Prostate gland (tissue), 2 donors: ENCODE data around the gene SSH2. TPM values are rescaled to one million over a fixed set of nuclear protein-coding genes. Genes with fewer than 3 reads are reported as not detected.

ENCODE experiments used
- DNase-seq: peaks from one replicate; pipeline ENCODE4 v3.0.0-alpha.2; 2019; ENCODE audit warnings: low spot score
- H3K27ac ChIP-seq, 2 donors: fragments of 200-600 bp; sonication (generic); 2 replicates each; pipeline ENCODE4 v1.5.1; 2017 to 2019
- H3K27me3 ChIP-seq: fragments of 200-600 bp; sonication (generic); replicated peaks from 2 replicates; pipeline ENCODE4 v1.5.1; 2019; ENCODE audit not compliant: insufficient read depth
- H3K36me3 ChIP-seq, 2 donors: fragments of 200-600 bp; sonication (generic); 1 replicate in 1 of 2; 2 replicates in 1 of 2; pipeline versions ENCODE4 v1.5.1 to v1.8.1; 2017 to 2019
- H3K4me1 ChIP-seq: fragments of 200-600 bp; sonication (generic); replicated peaks from 2 replicates; pipeline ENCODE4 v1.5.1; 2019
- H3K4me3 ChIP-seq, 2 donors: fragments of 200-600 bp; sonication (generic); 2 replicates each; pipeline ENCODE4 v1.5.1; 2017 to 2019
- H3K9me3 ChIP-seq: fragments of 200-600 bp; sonication (generic); 2 replicates; pipeline ENCODE4 v1.5.1; 2017
- CTCF ChIP-seq, 4 experiments: fragments of 200-600 bp in 2 of 4; fragments of 450-650 bp in 2 of 4; sonication (generic) in 2 of 4; IDR thresholded peaks; 1 replicate in 3 of 4; 2 replicates in 1 of 4; pipeline ENCODE4 v1.5.1; 2016 to 2019; ENCODE audit warnings: antibody characterized with exemption in 4 of 4, mild to moderate bottlenecking in 2 of 4, moderate library complexity in 2 of 4
- POLR2A ChIP-seq: fragments of 450-650 bp; IDR thresholded peaks from one replicate; pipeline ENCODE4 v1.6.1; 2016; ENCODE audit warnings: antibody characterized with exemption, mild to moderate bottlenecking
- POLR2AphosphoS5 ChIP-seq: sonication (generic); formaldehyde crosslinking; IDR thresholded peaks from one replicate; pipeline ENCODE4 v1.6.1; 2017; ENCODE audit warnings: antibody characterized with exemption
- WGBS: methylation state at CpG from one replicate; pipeline ENCODE4 v1.1.5; 2018; 5-methylcytosine and 5-hydroxymethylcytosine counted together
- intact Hi-C: fragments of 100-400 bp; cut with DNase I; formaldehyde crosslinking; loops from one replicate; pipeline ENCODE4 v1.14.2; 2022
- total RNA-seq, 2 donors: library from RNA; depleted of rRNA; stranded (reverse); fragments of >200 nt; gene quantifications; one replicate each; pipeline ENCODE4 v1.1.0, GENCODE V29; 2016

Gene SSH2
- total RNA-seq, 2 donors from 2014 or later: 10.1 to 27.5 TPM

GRCh38 chr17:29629839-29630238, 300.2 kb downstream of the SSH2 start:
- Histone ChIP-seq H3K9me3 (no peaks in the 10 kb centered on the region), H3K27ac (no peak overlapping the region), H3K27me3 (no peaks in the 10 kb centered on the region), H3K4me3 (no peak overlapping the region), H3K36me3 (no peaks in the 10 kb centered on the region), H3K4me1 (peaks cover 5% of the 10 kb centered on the region)
- 50% methylated on average over 2 of the region's 2 CpGs for WGBS
- TF ChIP-seq POLR2AphosphoS5 (no peak), CTCF (IDR thresholded peaks at IDR 0.05) (no peak), POLR2A (no peak)
- intact Hi-C loops: loop anchor here (5.0 kb wide), 1 partner anchor 132 kb away; no protein-coding TSS in a partner anchor
- DNase-seq: no peak

DNA sequence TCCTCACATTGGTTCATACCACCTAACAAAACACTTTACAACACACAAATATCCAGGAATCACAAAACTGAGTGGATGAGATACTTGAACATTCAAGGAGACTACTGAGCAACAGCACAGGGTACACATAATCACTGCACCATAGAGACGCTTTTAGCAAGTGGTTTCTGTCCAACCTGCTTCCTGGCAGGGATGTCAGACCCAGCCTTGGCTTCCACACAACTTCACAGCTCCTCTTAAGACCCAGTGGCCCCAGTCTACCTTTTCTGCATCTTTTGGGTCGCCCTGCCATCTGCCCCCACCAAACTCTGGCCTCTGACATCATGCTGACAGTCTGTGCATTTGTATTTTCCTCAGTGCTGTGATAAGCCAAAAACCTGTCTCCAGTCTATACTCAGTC, 301.4 kb downstream of the SSH2 start:
- TF ChIP-seq POLR2A (no peak), POLR2AphosphoS5 (no peak), CTCF (IDR thresholded peaks at IDR 0.05) (no peak)
- Histone ChIP-seq H3K27ac (no peak overlapping the region), H3K4me1 (peaks cover 5% of the 10 kb centered on the region), H3K9me3 (no peaks in the 10 kb centered on the region), H3K4me3 (no peak overlapping the region), H3K27me3 (no peaks in the 10 kb centered on the region), H3K36me3 (no peaks in the 10 kb centered on the region)
- WGBS: 56% methylated on average over 2 of the region's 2 CpGs
- DNase-seq: no peak
- intact Hi-C loops: loop anchor here (5.0 kb wide), 1 partner anchor 134 kb away; no protein-coding TSS in a partner anchor

DNA sequence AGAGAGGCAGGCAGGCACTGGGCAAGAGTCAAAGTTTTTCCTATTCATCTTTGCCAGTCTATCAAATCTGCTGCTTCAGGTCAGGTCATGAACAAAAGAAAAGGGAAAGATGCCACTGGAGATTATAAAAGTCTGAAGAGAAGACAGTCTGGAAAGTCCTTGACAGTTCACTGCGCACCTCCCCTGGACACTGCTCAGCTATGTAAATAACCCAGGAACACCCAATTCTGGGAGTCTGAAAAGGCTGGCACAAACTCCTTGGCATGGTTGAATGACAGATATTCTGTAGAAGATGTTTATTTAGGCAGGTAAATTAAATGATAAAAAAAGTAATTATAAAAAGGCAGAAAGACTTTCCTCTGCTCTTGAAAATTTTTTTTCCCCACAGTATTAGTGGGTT, 302.1 kb downstream of the SSH2 start:
- WGBS: 22% methylated on average over 1 of the region's 1 CpG
- no peaks in the 10 kb centered on the region for H3K9me3 ChIP-seq
- H3K4me1 ChIP-seq: peaks cover 5% of the 10 kb centered on the region
- H3K36me3 ChIP-seq: no peaks in the 10 kb centered on the region
- peak overlapping the region in 1 of 2 donors; percentile 23 for H3K27ac ChIP-seq
- peak; percentile 76 for DNase-seq
- H3K27me3 ChIP-seq: no peaks in the 10 kb centered on the region
- TF ChIP-seq POLR2A (no peak), POLR2AphosphoS5 (peak; percentile 85)
- intact Hi-C loops: loop anchor here (5.0 kb wide), 1 partner anchor 134 kb away; no protein-coding TSS in a partner anchor
- no peak overlapping the region for H3K4me3 ChIP-seq

GRCh38 chr17:29625037-29625750, 304.8 kb downstream of the SSH2 start:
- no peak overlapping the region for H3K4me3 ChIP-seq
- TF ChIP-seq CTCF (IDR thresholded peaks at IDR 0.05) (no peak), POLR2AphosphoS5 (no peak), POLR2A (no peak)
- H3K36me3 ChIP-seq: no peaks in the 10 kb centered on the region
- peaks cover 5% of the 10 kb centered on the region for H3K4me1 ChIP-seq
- WGBS: 89% methylated on average over 8 of the region's 8 CpGs
- no peak for DNase-seq
- intact Hi-C loops: loop anchor here (5.0 kb wide), 1 partner anchor 137 kb away; no protein-coding TSS in a partner anchor
- H3K27me3 ChIP-seq: no peaks in the 10 kb centered on the region
- no peak overlapping the region for H3K27ac ChIP-seq
- H3K9me3 ChIP-seq: no peaks in the 10 kb centered on the region

DNA sequence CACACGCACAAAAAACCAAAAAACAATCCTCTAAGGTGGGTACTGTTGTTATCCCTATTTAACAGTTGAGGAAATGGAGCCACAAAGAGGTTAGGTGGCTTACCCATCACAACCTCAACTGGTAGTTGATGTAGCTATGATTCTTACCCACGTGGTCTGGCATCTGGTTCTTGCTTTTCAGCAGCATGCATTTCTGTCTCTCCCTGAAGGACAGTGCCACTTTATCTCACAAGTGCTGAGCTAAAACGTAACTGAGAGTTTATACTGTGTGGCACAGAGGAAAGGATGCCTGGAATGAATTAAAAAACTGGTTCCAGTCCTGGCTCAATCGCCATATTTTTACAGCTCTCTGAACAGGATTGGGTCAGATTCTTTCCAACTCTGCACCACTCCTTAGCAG, 305.4 kb downstream of the SSH2 start:
- TF ChIP-seq POLR2A (no peak), CTCF (IDR thresholded peaks at IDR 0.05) (no peak), POLR2AphosphoS5 (no peak)
- intact Hi-C loops: no loop called here

More for the DNA sequence above, 305.4 kb downstream of the SSH2 start:
- no peaks in the 10 kb centered on the region for H3K27me3 ChIP-seq
- H3K4me1 ChIP-seq: peaks cover 5% of the 10 kb centered on the region
- no peaks in the 10 kb centered on the region for H3K36me3 ChIP-seq
- H3K27ac ChIP-seq: no peak overlapping the region
- WGBS: 80% methylated on average over 4 of the region's 4 CpGs
- no peak for DNase-seq
- no peaks in the 10 kb centered on the region for H3K9me3 ChIP-seq
- H3K4me3 ChIP-seq: no peak overlapping the region
